ENCODE data around the gene TRIM71.
"Not testable (repeated sequence)": the region's sequence is repeated elsewhere in the genome, so short reads cannot be mapped to it uniquely, and the experiment has no call there.

TRIM71 gene

GRCh38 chr3:32844914-32845313 is 27.1 kb downstream of the TRIM71 start:
- no peak overlapping the region for H3K4me2 ChIP-seq (ENCODE audit: low read depth, low read length, poor library complexity, severe bottlenecking)
- H3F3A ChIP-seq (ENCODE audit: insufficient read depth) = no peaks in the 10 kb centered on the region
- no peak for TF ChIP-seq EZH2phosphoT487 (conservative IDR thresholded peaks at IDR 0.05; ENCODE audit: low read length)
- TF ChIP-seq CTCF (IDR thresholded peaks at IDR 0.05; ENCODE audit: insufficient read depth, low read length, poor library complexity, severe bottlenecking) = no peak
- H4K20me1 ChIP-seq (ENCODE audit: low read depth, low read length) = no peaks in the 10 kb centered on the region
- H3K79me2 ChIP-seq (ENCODE audit: insufficient read depth, low read length) = no peaks in the 10 kb centered on the region
- H3K9me2 ChIP-seq (replicated peaks; ENCODE audit: insufficient read depth, low read length) = no peaks in the 10 kb centered on the region
- no peak overlapping the region for H3K9ac ChIP-seq (ENCODE audit: low read length)
- no peak overlapping the region for H3K4me3 ChIP-seq (ENCODE audit: insufficient read depth, low read length, poor library complexity, severe bottlenecking)
- H3K9me3 ChIP-seq (ENCODE audit: insufficient read depth, low read length) = no peaks in the 10 kb centered on the region
- H3K27ac ChIP-seq (ENCODE audit: low read depth, low read length) = no peak overlapping the region
- no peaks in the 10 kb centered on the region for H3K27me3 ChIP-seq (ENCODE audit: low read length)
- H2AFZ ChIP-seq (ENCODE audit: low read depth, low read length, severe bottlenecking) = no peak overlapping the region
- no peaks in the 10 kb centered on the region for H3K36me3 ChIP-seq (ENCODE audit: low read length)

- H3F3A ChIP-seq (ENCODE audit: insufficient read depth); H3K9me3 ChIP-seq (ENCODE audit: insufficient read depth, low read length); H2AFZ ChIP-seq (ENCODE audit: low read depth, low read length, severe bottlenecking); H3K4me3 ChIP-seq (ENCODE audit: insufficient read depth, low read length, poor library complexity, severe bottlenecking); H3K36me3 ChIP-seq (ENCODE audit: low read length); H3K27me3 ChIP-seq (ENCODE audit: low read length); H3K9me2 ChIP-seq (replicated peaks; ENCODE audit: insufficient read depth, low read length); H3K9ac ChIP-seq (ENCODE audit: low read length); H3K27ac ChIP-seq (ENCODE audit: low read depth, low read length); H4K20me1 ChIP-seq (ENCODE audit: low read depth, low read length); H3K79me2 ChIP-seq (ENCODE audit: insufficient read depth, low read length); H3K4me2 ChIP-seq (ENCODE audit: low read depth, low read length, poor library complexity, severe bottlenecking): not testable (repeated sequence)
Observed at GRCh38 chr3:32845546-32845945, 27.7 kb downstream of the TRIM71 start.

DNA sequence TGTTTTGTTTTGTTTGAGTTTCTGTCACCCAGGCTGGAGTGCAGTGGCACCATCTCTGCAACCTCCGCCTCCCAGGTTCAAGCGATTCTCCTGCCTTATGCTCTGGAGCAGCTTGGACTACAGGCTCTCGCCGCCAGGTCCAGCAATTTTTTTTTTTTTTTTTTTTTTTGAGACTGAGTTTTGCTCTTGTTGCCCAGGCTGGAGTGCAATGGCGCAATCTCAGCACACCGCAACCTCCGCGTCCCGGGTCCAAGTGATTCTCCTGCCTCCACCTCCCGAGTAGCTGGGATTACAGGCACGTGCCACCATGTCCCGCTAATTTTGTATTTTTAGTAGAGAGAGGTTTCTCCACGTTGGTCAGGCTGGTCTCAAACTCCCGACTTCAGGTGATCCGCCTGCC is 29.2 kb downstream of the TRIM71 start:
- H4K20me1 ChIP-seq (ENCODE audit: low read depth, low read length); H3K27ac ChIP-seq (ENCODE audit: low read depth, low read length): not testable (repeated sequence)

GRCh38 chr3:32847528-32847927 is 29.7 kb downstream of the TRIM71 start:
- no peak overlapping the region for H3K4me3 ChIP-seq (ENCODE audit: insufficient read depth, low read length, poor library complexity, severe bottlenecking)

More for the DNA sequence above, 29.2 kb downstream of the TRIM71 start:
- not testable (repeated sequence) for H3K4me2 ChIP-seq (ENCODE audit: low read depth, low read length, poor library complexity, severe bottlenecking); H3K9me3 ChIP-seq (ENCODE audit: insufficient read depth, low read length); H3K27me3 ChIP-seq (ENCODE audit: low read length); H3K79me2 ChIP-seq (ENCODE audit: insufficient read depth, low read length); H2AFZ ChIP-seq (ENCODE audit: low read depth, low read length, severe bottlenecking); H3K9ac ChIP-seq (ENCODE audit: low read length); H3F3A ChIP-seq (ENCODE audit: insufficient read depth); H3K4me3 ChIP-seq (ENCODE audit: insufficient read depth, low read length, poor library complexity, severe bottlenecking); H3K36me3 ChIP-seq (ENCODE audit: low read length); H3K9me2 ChIP-seq (replicated peaks; ENCODE audit: insufficient read depth, low read length)

More at GRCh38 chr3:32847528-32847927, 29.7 kb downstream of the TRIM71 start:
- H3F3A ChIP-seq (ENCODE audit: insufficient read depth) = no peaks in the 10 kb centered on the region
- no peak overlapping the region for H3K4me2 ChIP-seq (ENCODE audit: low read depth, low read length, poor library complexity, severe bottlenecking)
- H3K27ac ChIP-seq (ENCODE audit: low read depth, low read length) = no peak overlapping the region
- H3K27me3 ChIP-seq (ENCODE audit: low read length) = no peaks in the 10 kb centered on the region
- no peaks in the 10 kb centered on the region for H3K9me2 ChIP-seq (replicated peaks; ENCODE audit: insufficient read depth, low read length)
- no peaks in the 10 kb centered on the region for H3K36me3 ChIP-seq (ENCODE audit: low read length)
- H3K79me2 ChIP-seq (ENCODE audit: insufficient read depth, low read length) = no peaks in the 10 kb centered on the region
- TF ChIP-seq CTCF (IDR thresholded peaks at IDR 0.05; ENCODE audit: insufficient read depth, low read length, poor library complexity, severe bottlenecking) (no peak), EZH2phosphoT487 (conservative IDR thresholded peaks at IDR 0.05; ENCODE audit: low read length) (no peak)
- H2AFZ ChIP-seq (ENCODE audit: low read depth, low read length, severe bottlenecking) = no peak overlapping the region
- H3K9me3 ChIP-seq (ENCODE audit: insufficient read depth, low read length) = no peaks in the 10 kb centered on the region
- H4K20me1 ChIP-seq (ENCODE audit: low read depth, low read length) = no peaks in the 10 kb centered on the region
- H3K9ac ChIP-seq (ENCODE audit: low read length) = no peak overlapping the region
